Fibroblast of villous mesenchyme (primary cell): ENCODE data around the gene HLA-F. TPM values are rescaled to one million over a fixed set of nuclear protein-coding genes. Genes with fewer than 3 reads are reported as not detected.
A peak's percentile ranks its signal among the peaks of the same experiment; 100 is the strongest.

ENCODE experiments used
- DNase-seq: peaks from one replicate; pipeline ENCODE4 v3.0.0-alpha.2; 2010; ENCODE audit warnings: low read depth
- H3K4me3 ChIP-seq: 2 replicates; pipeline ENCODE4 v1.5.1; 2011; ENCODE audit warnings: low read depth, mild to moderate bottlenecking, low read length
- total RNA-seq: library from RNA; depleted of rRNA; stranded (reverse); fragments of >200 nt; gene quantifications from 2 replicates; pipeline ENCODE4 v1.2.3, GENCODE V29; 2012
- TF ChIP-seq, protein P1 (sequence below): IDR thresholded peaks from 2 replicates; pipeline ENCODE4 v1.5.1; 2012; ENCODE audit warnings: low read depth, mild to moderate bottlenecking, low read length; ENCODE audit not compliant: insufficient read depth

Gene HLA-F
- total RNA-seq, 1 donor: 27.2 TPM

DNA sequence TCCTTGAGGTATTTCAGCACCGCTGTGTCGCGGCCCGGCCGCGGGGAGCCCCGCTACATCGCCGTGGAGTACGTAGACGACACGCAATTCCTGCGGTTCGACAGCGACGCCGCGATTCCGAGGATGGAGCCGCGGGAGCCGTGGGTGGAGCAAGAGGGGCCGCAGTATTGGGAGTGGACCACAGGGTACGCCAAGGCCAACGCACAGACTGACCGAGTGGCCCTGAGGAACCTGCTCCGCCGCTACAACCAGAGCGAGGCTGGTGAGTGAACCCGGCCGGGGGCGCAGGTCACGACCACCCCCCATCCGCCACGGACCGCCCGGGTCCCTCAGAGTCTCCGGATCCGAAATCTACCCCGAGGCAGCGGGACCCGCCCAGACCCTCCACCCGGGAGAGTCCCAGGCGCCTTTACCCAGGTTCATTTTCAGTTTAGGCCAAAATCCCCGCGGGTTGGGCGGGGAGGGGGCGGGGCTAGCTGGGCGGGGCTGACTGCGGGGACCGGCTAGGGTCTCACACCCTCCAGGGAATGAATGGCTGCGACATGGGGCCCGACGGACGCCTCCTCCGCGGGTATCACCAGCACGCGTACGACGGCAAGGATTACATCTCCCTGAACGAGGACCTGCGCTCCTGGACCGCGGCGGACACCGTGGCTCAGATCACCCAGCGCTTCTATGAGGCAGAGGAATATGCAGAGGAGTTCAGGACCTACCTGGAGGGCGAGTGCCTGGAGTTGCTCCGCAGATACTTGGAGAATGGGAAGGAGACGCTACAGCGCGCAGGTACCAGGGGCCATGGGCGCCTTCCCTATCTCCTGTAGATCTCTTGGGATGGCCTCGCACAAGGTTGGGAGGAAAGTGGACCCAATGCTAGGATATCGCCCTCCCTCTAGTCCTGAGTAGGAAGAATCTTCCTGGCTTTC lies 693 bp downstream of the HLA-F start:
- TF ChIP-seq, protein P1, sequence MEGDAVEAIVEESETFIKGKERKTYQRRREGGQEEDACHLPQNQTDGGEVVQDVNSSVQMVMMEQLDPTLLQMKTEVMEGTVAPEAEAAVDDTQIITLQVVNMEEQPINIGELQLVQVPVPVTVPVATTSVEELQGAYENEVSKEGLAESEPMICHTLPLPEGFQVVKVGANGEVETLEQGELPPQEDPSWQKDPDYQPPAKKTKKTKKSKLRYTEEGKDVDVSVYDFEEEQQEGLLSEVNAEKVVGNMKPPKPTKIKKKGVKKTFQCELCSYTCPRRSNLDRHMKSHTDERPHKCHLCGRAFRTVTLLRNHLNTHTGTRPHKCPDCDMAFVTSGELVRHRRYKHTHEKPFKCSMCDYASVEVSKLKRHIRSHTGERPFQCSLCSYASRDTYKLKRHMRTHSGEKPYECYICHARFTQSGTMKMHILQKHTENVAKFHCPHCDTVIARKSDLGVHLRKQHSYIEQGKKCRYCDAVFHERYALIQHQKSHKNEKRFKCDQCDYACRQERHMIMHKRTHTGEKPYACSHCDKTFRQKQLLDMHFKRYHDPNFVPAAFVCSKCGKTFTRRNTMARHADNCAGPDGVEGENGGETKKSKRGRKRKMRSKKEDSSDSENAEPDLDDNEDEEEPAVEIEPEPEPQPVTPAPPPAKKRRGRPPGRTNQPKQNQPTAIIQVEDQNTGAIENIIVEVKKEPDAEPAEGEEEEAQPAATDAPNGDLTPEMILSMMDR: no peak
- peak overlapping the region; percentile 76 for H3K4me3 ChIP-seq
- DNase-seq: peak; percentile 14

GRCh38 chr6:29724937-29725869 lies 2.0 kb downstream of the HLA-F start:
- DNase-seq: no peak
- H3K4me3 ChIP-seq: no peak overlapping the region
- TF ChIP-seq, protein P1: no peak

DNA sequence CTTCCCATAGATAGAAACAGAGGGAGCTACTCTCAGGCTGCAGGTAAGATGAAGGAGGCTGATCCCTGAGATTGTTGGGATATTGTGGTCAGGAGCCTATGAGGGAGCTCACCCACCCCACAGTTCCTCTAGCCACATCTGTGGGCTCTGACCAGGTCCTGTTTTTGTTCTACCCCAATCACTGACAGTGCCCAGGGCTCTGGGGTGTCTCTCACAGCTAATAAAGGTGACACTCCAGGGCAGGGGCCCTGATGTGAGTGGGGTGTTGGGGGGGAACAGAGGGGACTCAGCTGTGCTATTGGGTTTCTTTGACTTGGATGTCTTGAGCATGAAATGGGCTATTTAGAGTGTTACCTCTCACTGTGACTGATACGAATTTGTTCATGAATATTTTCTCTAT lies 2.8 kb downstream of the HLA-F start:
- no peak for DNase-seq
- TF ChIP-seq, protein P1: no peak

DNA sequence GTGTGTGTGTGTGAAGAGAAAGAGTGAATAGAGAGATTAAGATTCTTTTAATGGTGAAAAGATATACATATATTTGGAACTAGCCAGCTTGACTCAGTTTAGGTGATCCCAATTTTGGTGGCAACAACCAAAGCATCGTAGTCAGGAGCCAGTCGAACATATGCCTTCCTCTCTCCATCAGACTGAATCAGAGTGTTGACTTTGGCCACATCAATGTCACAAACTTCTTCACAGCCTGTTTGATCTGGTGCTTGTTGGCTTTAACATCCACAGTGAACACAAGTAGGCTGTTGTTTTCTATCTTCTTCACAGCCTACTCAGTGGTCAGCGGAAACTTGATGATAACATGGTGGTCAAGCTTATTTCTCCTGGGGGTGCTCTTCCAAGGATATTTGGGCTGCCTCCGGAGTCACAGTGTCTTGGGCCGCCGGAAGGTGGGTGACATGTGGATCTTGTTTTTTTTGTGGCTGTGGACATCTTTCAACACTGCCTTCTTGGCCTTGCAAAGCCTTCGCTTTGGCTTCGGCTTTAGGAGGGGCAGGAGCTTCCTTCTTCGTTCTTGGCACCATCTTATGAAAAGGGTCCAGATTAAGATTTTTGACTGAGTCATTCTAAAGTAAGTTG lies 3.4 kb downstream of the HLA-F start:
- TF ChIP-seq, protein P1: no peak
- H3K4me3 ChIP-seq: no peak overlapping the region
- no peak for DNase-seq

More for the DNA sequence above, 2.8 kb downstream of the HLA-F start:
- no peak overlapping the region for H3K4me3 ChIP-seq

DNA sequence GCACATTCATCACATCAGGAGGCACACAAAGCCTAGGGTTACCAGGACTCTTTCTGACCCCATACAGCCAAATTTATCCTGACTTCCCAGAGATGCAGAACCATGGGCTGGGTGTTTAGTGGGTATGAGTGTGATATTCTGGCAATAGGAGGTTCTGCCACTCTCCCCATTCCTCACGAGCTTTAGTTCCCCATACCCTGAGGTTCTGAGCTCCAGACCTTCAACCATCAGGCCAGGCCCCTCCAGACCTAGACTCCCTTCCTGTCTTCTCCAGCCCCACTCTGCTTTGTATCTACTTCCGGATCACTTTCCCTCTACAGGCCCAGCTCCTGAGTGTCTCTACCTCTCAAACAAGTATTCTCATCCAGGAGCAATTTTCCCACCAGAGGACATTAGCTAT lies 4.4 kb downstream of the HLA-F start:
- no peak for DNase-seq
- no peak overlapping the region for H3K4me3 ChIP-seq
- TF ChIP-seq, protein P1: no peak

DNA sequence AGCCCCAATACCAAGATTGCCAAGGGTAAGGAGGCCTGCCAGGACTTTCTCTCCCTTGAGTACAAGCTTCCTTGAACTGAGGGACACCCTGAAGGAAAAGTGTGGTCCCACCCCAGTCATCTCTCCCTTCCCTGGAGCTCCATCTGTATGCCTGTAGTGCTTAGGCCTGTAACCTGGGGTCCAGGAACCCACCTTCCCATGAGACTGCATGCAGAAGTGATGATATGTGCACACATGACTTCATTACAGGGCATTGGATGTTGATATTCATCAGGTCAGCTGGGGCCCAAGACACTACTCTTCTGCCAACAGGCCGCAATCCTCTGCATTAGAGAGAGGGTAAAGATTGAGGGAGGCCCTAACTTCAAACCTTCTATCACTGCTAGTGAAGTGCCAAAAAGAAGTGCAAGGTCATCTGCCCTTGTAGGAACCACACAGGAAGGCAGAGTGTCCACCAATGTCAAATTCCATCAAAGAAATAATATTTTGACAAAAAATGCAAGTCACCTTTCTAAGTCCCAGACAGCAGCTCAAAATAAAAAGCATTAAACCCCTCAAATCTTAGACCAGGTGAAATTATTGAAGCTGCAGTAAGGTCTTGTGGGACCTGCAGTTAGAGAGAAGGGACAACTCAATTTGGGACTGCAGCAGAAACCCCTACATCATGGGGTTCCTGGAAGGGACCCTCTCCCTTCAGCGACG lies 5.1 kb downstream of the HLA-F start:
- no peak overlapping the region for H3K4me3 ChIP-seq
- no peak for DNase-seq
- TF ChIP-seq, protein P1: no peak
